ENCODE measurements around the gene HLA-DMA. TPM values are rescaled to one million over a fixed set of nuclear protein-coding genes. Genes with fewer than 3 reads are reported as not detected.

Gene HLA-DMA
- total RNA-seq, 1 donor from 2014 or later: 387 TPM

DNA sequence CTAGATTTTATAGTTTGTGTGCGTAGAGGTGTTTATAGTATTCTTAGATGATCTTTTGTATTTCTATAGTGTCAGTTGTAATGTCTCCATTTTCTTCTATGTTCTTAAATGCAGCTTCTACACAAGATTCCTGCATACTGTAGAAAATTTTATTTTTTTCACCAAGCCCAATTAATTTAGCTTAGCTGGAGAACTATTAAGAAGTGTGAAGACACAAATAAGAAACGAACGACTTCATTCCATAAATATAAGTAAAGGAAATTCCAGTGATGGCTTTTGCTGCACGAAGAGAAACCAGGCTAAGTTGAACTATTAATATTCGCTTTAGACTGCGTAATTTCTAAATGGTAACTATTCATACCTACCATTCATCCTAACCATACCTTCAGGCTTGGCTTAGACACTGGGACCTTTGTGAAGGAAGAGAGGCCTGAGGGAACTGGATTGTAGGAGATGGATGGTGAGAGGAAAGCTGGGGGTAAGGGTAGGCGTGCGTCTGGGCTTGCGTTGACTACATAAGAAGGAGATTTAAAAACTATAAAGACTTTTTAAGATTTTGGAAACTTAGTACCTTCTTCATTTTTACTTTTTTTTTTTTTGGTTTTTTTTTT is 40.6 kb upstream of the HLA-DMA start:
- ChIA-PET POLR2A (interaction anchor here (1.6 to 2.1 kb wide), 2 partner anchors 9 to 21 kb away, joined by 5 read pairs; no protein-coding TSS in a partner anchor), CTCF (interaction anchor here (1.6 kb wide), 1 partner anchor 10 kb away, joined by 4 read pairs; no protein-coding TSS in a partner anchor)
- intact Hi-C loops (cut with micrococcal nuclease): no loop called here
- no peak for TF ChIP-seq CTCF (IDR thresholded peaks at IDR 0.05)
- ATAC-seq (ENCODE audit: low read depth): no peak
- Mint-ChIP-seq H3K27me3 (no peaks in the 10 kb centered on the region), H3K9me3 (no peaks in the 10 kb centered on the region), H3K4me1 (no peaks in the 10 kb centered on the region), H3K27ac (no peak overlapping the region), H3K36me3 (ENCODE audit: low read depth) (no peaks in the 10 kb centered on the region), H3K4me3 (no peak overlapping the region)
- no peak for DNase-seq

GRCh38 chr6:32991972-32992371 is 39.1 kb upstream of the HLA-DMA start:
- Mint-ChIP-seq H3K27me3 (no peaks in the 10 kb centered on the region), H3K27ac (no peak overlapping the region), H3K4me1 (peaks cover 6% of the 10 kb centered on the region), H3K9me3 (no peaks in the 10 kb centered on the region), H3K36me3 (ENCODE audit: low read depth) (no peaks in the 10 kb centered on the region), H3K4me3 (no peak overlapping the region)
- DNase-seq (no peak), ATAC-seq (ENCODE audit: low read depth) (no peak)
- TF ChIP-seq CTCF (IDR thresholded peaks at IDR 0.05): no peak
- ChIA-PET POLR2A (interaction anchor here (2.1 kb wide), 1 partner anchor 20 kb away, joined by 5 read pairs; no protein-coding TSS in a partner anchor), CTCF (interaction anchor here (0.6 kb wide), 1 partner anchor 595 kb away, joined by 3 read pairs; no protein-coding TSS in a partner anchor)
- intact Hi-C loops (cut with micrococcal nuclease): no loop called here

DNA sequence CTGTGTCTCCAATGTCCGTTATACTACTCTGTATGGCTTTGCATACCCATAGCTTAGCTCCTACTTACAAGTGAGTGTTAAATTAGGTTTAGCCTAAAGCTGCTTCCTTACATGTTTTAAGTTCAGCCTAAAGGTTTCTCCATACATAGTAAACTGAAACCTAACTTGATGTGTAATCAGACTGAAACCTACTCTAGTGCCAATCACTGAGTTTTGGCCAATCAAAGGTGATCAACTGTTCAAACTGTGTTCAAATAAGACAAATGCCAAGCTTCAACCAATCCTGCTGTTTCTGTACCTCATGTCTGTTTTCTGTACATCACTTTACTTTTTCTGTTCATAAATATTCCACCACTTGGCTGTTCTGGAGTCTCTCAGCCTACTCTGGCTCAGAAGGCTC is 36.5 kb upstream of the HLA-DMA start:
- no peak overlapping the region for H3K4me3 Mint-ChIP-seq
- peaks cover 14% of the 10 kb centered on the region for H3K4me1 Mint-ChIP-seq
- H3K27ac Mint-ChIP-seq: no peak overlapping the region
- intact Hi-C loops (cut with micrococcal nuclease): loop anchor here (5.0 kb wide), 1 partner anchor 582 kb away; the partner anchor contains the start of gene BTNL2
- POLR2A ChIA-PET: interaction anchor here (1.2 to 12.7 kb wide), 5 partner anchors 10 to 135 kb away, joined by 3 to 370 read pairs (median 4); partner anchors contain the start of gene BRD2
- no peaks in the 10 kb centered on the region for H3K36me3 Mint-ChIP-seq (ENCODE audit: low read depth)
- ATAC-seq (ENCODE audit: low read depth) (no peak), DNase-seq (no peak)
- no peaks in the 10 kb centered on the region for H3K9me3 Mint-ChIP-seq
- no peaks in the 10 kb centered on the region for H3K27me3 Mint-ChIP-seq
- no peak for TF ChIP-seq CTCF (IDR thresholded peaks at IDR 0.05)
- CTCF ChIA-PET: interaction anchor here (1.1 to 2.0 kb wide), 3 partner anchors 36 to 103 kb away, joined by 3 to 6 read pairs (median 4); partner anchors contain the start of gene HLA-DMA

- Mint-ChIP-seq H3K4me3 (no peak overlapping the region), H3K4me1 (peaks cover 32% of the 10 kb centered on the region)
Measured at GRCh38 chr6:32984622-32985389, 31.9 kb upstream of the HLA-DMA start.

More at GRCh38 chr6:32984622-32985389, 31.9 kb upstream of the HLA-DMA start:
- H3K27me3 Mint-ChIP-seq: no peaks in the 10 kb centered on the region
- peak; percentile 90 for ATAC-seq (ENCODE audit: low read depth)
- intact Hi-C loops (cut with micrococcal nuclease): loop anchor here (1.0 to 5.0 kb wide), 5 partner anchors 12 to 578 kb away; partner anchors contain the start of genes BTNL2 and HLA-DMA
- TF ChIP-seq CTCF (IDR thresholded peaks at IDR 0.05): no peak
- POLR2A ChIA-PET: interaction anchor here (0.9 to 12.7 kb wide), 21 partner anchors 9 to 146 kb away, joined by 3 to 370 read pairs (median 9); partner anchors contain the start of genes BRD2, HLA-DMA, HLA-DMB and HLA-DPA1
- H3K27ac Mint-ChIP-seq: peak overlapping the region; percentile 73
- CTCF ChIA-PET: interaction anchor here (0.6 to 5.0 kb wide), 58 partner anchors 9 to 292 kb away, joined by 3 to 151 read pairs (median 6); partner anchors contain the start of genes B3GALT4, BRD2, HLA-DMA and HLA-DMB
- H3K9me3 Mint-ChIP-seq: no peaks in the 10 kb centered on the region
- DNase-seq: peak; percentile 74
- H3K36me3 Mint-ChIP-seq (ENCODE audit: low read depth): peaks cover 33% of the 10 kb centered on the region
